GM10266 (cell line): ENCODE data around the gene ZBTB22.
A peak's percentile ranks its signal among the peaks of the same experiment; 100 is the strongest.

Experiments
- DNase-seq: peaks from one replicate; pipeline ENCODE4 v3.0.0; 2012; ENCODE audit errors: extremely low spot score
- CTCF ChIP-seq: IDR thresholded peaks from 2 replicates; pipeline ENCODE4 v1.5.1; 2012; ENCODE audit warnings: mild to moderate bottlenecking, low read depth; ENCODE audit not compliant: control insufficient read depth, insufficient read depth; ENCODE audit errors: missing control alignments

The ZBTB22 gene

GRCh38 chr6:33273924-33274902 lies 43.3 kb downstream of the ZBTB22 start:
- DNase-seq, result no peak
- TF ChIP-seq CTCF, result no peak

- TF ChIP-seq CTCF, result no peak
- DNase-seq, result no peak
Observed at GRCh38 chr6:33273129-33273923, 44.2 kb downstream of the ZBTB22 start.

- DNase-seq, result no peak
- no peak for TF ChIP-seq CTCF
Observed at GRCh38 chr6:33272275-33273128, 45.0 kb downstream of the ZBTB22 start.

- TF ChIP-seq CTCF, result no peak
- DNase-seq, result peak; percentile 93
Observed at GRCh38 chr6:33271468-33272274, 45.9 kb downstream of the ZBTB22 start, which contains the start of the genes RPS18 and VPS52. TSS of gene RPS18 (plus strand) at chr6:33272075. CDS start at chr6:33272120, 45 bp downstream. TSS of gene VPS52 (minus strand) at chr6:33271876. CDS start at chr6:33271675, 201 bp downstream.

- DNase-seq, result no peak
- TF ChIP-seq CTCF, result no peak
Observed at GRCh38 chr6:33271117-33271467, 46.5 kb downstream of the ZBTB22 start.
